Trophoblast cell (in vitro differentiated cells and primary cell): ENCODE data around the gene WWP2.
"Not testable (repeated sequence)": the region's sequence is repeated elsewhere in the genome, so short reads cannot be mapped to it uniquely, and the experiment has no call there.

Experiments used
- DNase-seq, 2 donors: peaks; one replicate each; pipeline ENCODE4 v3.0.0-alpha.2; 2016
- H2AFZ ChIP-seq: 2 replicates; pipeline ENCODE4 v1.6.1; 2013; ENCODE audit warnings: low read length, moderate library complexity, mild to moderate bottlenecking; ENCODE audit not compliant: insufficient read depth, poor library complexity
- H2AK5ac ChIP-seq: 2 replicates; pipeline ENCODE4 v1.6.1; 2013; ENCODE audit warnings: mild to moderate bottlenecking, low read length
- H2BK120ac ChIP-seq: 2 replicates; pipeline ENCODE4 v1.6.1; 2013; ENCODE audit warnings: low read length, mild to moderate bottlenecking, moderate library complexity; ENCODE audit not compliant: insufficient read depth, poor library complexity
- H2BK12ac ChIP-seq: 2 replicates; pipeline ENCODE4 v1.6.1; 2013; ENCODE audit warnings: mild to moderate bottlenecking, low read length, moderate library complexity
- H2BK5ac ChIP-seq: 2 replicates; pipeline ENCODE4 v1.6.1; 2013; ENCODE audit warnings: low read length, low read depth, moderate library complexity, mild to moderate bottlenecking; ENCODE audit not compliant: poor library complexity
- H3K14ac ChIP-seq: 2 replicates; pipeline ENCODE4 v1.6.1; 2013; ENCODE audit warnings: mild to moderate bottlenecking, low read length
- H3K18ac ChIP-seq: 2 replicates; pipeline ENCODE4 v1.6.1; 2013; ENCODE audit warnings: mild to moderate bottlenecking, low read length
- H3K23ac ChIP-seq: 2 replicates; pipeline ENCODE4 v1.6.1; 2013; ENCODE audit warnings: low read length
- H3K27ac ChIP-seq: 2 replicates; pipeline ENCODE4 v1.5.1; 2013; ENCODE audit warnings: low read depth, mild to moderate bottlenecking, inconsistent platforms, low read length, moderate library complexity
- H3K27me3 ChIP-seq: 2 replicates; pipeline ENCODE4 v1.6.1; 2013; ENCODE audit warnings: inconsistent platforms, mild to moderate bottlenecking, low read length, moderate library complexity; ENCODE audit not compliant: insufficient read depth
- H3K36me3 ChIP-seq, 2 experiments: 1 replicate in 1 of 2; 2 replicates in 1 of 2; pipeline ENCODE4 v1.6.1; 2013; ENCODE audit warnings: low read length in 2 of 2, mild to moderate bottlenecking in 2 of 2, moderate library complexity in 1 of 2; ENCODE audit not compliant: insufficient read depth in 2 of 2, control insufficient read depth in 1 of 2
- H3K4ac ChIP-seq: 2 replicates; pipeline ENCODE4 v1.6.1; 2013; ENCODE audit warnings: low read depth, mild to moderate bottlenecking, low read length, moderate library complexity
- H3K4me1 ChIP-seq, 2 experiments: 1 replicate in 1 of 2; 2 replicates in 1 of 2; pipeline ENCODE4 v1.6.1; 2013; ENCODE audit warnings: low read length in 2 of 2, mild to moderate bottlenecking in 2 of 2, moderate library complexity in 1 of 2; ENCODE audit not compliant: insufficient read depth in 2 of 2, control insufficient read depth in 1 of 2
- H3K4me2 ChIP-seq: 2 replicates; pipeline ENCODE4 v1.6.1; 2013; ENCODE audit warnings: inconsistent platforms, mild to moderate bottlenecking, low read length, moderate library complexity
- H3K4me3 ChIP-seq: 2 replicates; pipeline ENCODE4 v1.5.1; 2013; ENCODE audit warnings: mild to moderate bottlenecking, low read depth, low read length, inconsistent platforms
- H3K79me1 ChIP-seq: one replicate; pipeline ENCODE4 v1.6.1; 2013; ENCODE audit warnings: low read length
- H3K79me2 ChIP-seq: 2 replicates; pipeline ENCODE4 v1.6.1; 2013; ENCODE audit warnings: low read length, mild to moderate bottlenecking; ENCODE audit not compliant: control insufficient read depth, insufficient read depth, poor library complexity
- H3K9ac ChIP-seq: 2 replicates; pipeline ENCODE4 v1.6.1; 2013; ENCODE audit warnings: mild to moderate bottlenecking, low read length
- H3K9me3 ChIP-seq: 2 replicates; pipeline ENCODE4 v1.6.1; 2013; ENCODE audit warnings: low read depth, mild to moderate bottlenecking, control low read depth, inconsistent platforms, low read length; ENCODE audit not compliant: insufficient read depth
- H4K12ac ChIP-seq: 2 replicates; pipeline ENCODE4 v1.6.1; 2013; ENCODE audit warnings: low read depth, mild to moderate bottlenecking, low read length, moderate library complexity
- H4K8ac ChIP-seq: 2 replicates; pipeline ENCODE4 v1.6.1; 2013; ENCODE audit warnings: low read depth, mild to moderate bottlenecking, low read length, moderate library complexity
- H4K91ac ChIP-seq: one replicate; pipeline ENCODE4 v1.6.1; 2013; ENCODE audit warnings: low read depth, mild to moderate bottlenecking, low read length, moderate library complexity
- WGBS: extraction: QIAGEN DNeasy Blood & Tissue Kit; methylation state at CpG from one replicate; pipeline ENCODE4 v1.1.7; 2013; ENCODE audit warnings: missing lambda C conversion rate; ENCODE audit not compliant: insufficient read length, insufficient coverage; ENCODE audit errors: extremely low coverage; 5-methylcytosine and 5-hydroxymethylcytosine counted together

The WWP2 gene

GRCh38 chr16:69941251-69942098 lies 179.3 kb downstream of the WWP2 start:
- H3K4ac ChIP-seq: no peak overlapping the region
- H4K12ac ChIP-seq: no peak overlapping the region
- H3K4me2 ChIP-seq: no peak overlapping the region
- H4K91ac ChIP-seq: peak overlapping the region; percentile 39
- DNase-seq: no peak
- no peak overlapping the region for H3K9ac ChIP-seq
- no peak overlapping the region for H2BK120ac ChIP-seq
- H4K8ac ChIP-seq: no peak overlapping the region
- H3K14ac ChIP-seq: no peak overlapping the region
- no peaks in the 10 kb centered on the region for H3K79me1 ChIP-seq
- H3K79me2 ChIP-seq: no peaks in the 10 kb centered on the region
- H3K18ac ChIP-seq: no peak overlapping the region
- no peak overlapping the region for H3K23ac ChIP-seq
- H2AFZ ChIP-seq: no peak overlapping the region
- H3K27me3 ChIP-seq: no peaks in the 10 kb centered on the region
- no peak overlapping the region for H3K4me3 ChIP-seq
- H3K4me1 ChIP-seq: peaks cover 0 to 9% of the 10 kb centered on the region in 2 experiments
- WGBS: no CpG with 5 or more reads among the region's 28 CpGs
- H3K36me3 ChIP-seq: peaks cover 31 to 32% of the 10 kb centered on the region in 2 experiments
- no peak overlapping the region for H3K27ac ChIP-seq
- H3K9me3 ChIP-seq: no peaks in the 10 kb centered on the region
- no peak overlapping the region for H2AK5ac ChIP-seq
- H2BK5ac ChIP-seq: no peak overlapping the region
- no peak overlapping the region for H2BK12ac ChIP-seq

- Histone ChIP-seq H4K12ac (no peak overlapping the region), H3K4ac (no peak overlapping the region), H3K79me1 (no peaks in the 10 kb centered on the region), H4K91ac (no peak overlapping the region), H3K27me3 (no peaks in the 10 kb centered on the region), H3K79me2 (no peaks in the 10 kb centered on the region), H2AK5ac (no peak overlapping the region), H3K27ac (no peak overlapping the region), H2AFZ (no peak overlapping the region), H2BK120ac (no peak overlapping the region), H3K4me3 (no peak overlapping the region), H3K18ac (no peak overlapping the region), H2BK5ac (no peak overlapping the region), H3K9ac (no peak overlapping the region), H3K36me3 (peaks cover 26% of the 10 kb centered on the region in 2 experiments), H3K14ac (no peak overlapping the region), H3K9me3 (no peaks in the 10 kb centered on the region), H3K4me1 (peaks cover 0 to 9% of the 10 kb centered on the region in 2 experiments), H2BK12ac (no peak overlapping the region), H3K4me2 (no peak overlapping the region), H3K23ac (no peak overlapping the region), H4K8ac (no peak overlapping the region)
- WGBS: no CpG with 5 or more reads among the region's 11 CpGs
- no peak for DNase-seq
Observed at GRCh38 chr16:69942099-69942491, 180.0 kb downstream of the WWP2 start.

GRCh38 chr16:69942627-69943170 lies 180.6 kb downstream of the WWP2 start:
- H2AK5ac ChIP-seq: no peak overlapping the region
- H3K79me1 ChIP-seq: no peaks in the 10 kb centered on the region
- no peak overlapping the region for H2BK120ac ChIP-seq
- no peak overlapping the region for H2BK5ac ChIP-seq
- H2AFZ ChIP-seq: no peak overlapping the region
- no CpG with 5 or more reads among the region's 8 CpGs for WGBS
- no peaks in the 10 kb centered on the region for H3K9me3 ChIP-seq
- no peak overlapping the region for H3K4me2 ChIP-seq
- H3K4me3 ChIP-seq: no peak overlapping the region
- H3K14ac ChIP-seq: no peak overlapping the region
- no peak overlapping the region for H3K27ac ChIP-seq
- no peak overlapping the region for H3K18ac ChIP-seq
- peaks cover 0 to 9% of the 10 kb centered on the region in 2 experiments for H3K4me1 ChIP-seq
- no peak overlapping the region for H3K23ac ChIP-seq
- no peak overlapping the region for H4K12ac ChIP-seq
- no peak overlapping the region for H2BK12ac ChIP-seq
- no peak overlapping the region for H3K9ac ChIP-seq
- no peaks in the 10 kb centered on the region for H3K27me3 ChIP-seq
- H4K91ac ChIP-seq: no peak overlapping the region
- no peaks in the 10 kb centered on the region for H3K79me2 ChIP-seq
- DNase-seq: no peak
- no peak overlapping the region for H3K4ac ChIP-seq
- H3K36me3 ChIP-seq: peaks cover 20 to 21% of the 10 kb centered on the region in 2 experiments
- no peak overlapping the region for H4K8ac ChIP-seq

GRCh38 chr16:69943241-69944036 lies 181.3 kb downstream of the WWP2 start:
- not testable (repeated sequence) for H2BK5ac ChIP-seq, H2AFZ ChIP-seq, H3K79me2 ChIP-seq, H3K9ac ChIP-seq, H3K4ac ChIP-seq, H2BK12ac ChIP-seq, H3K4me3 ChIP-seq, H2BK120ac ChIP-seq, H4K91ac ChIP-seq, H3K9me3 ChIP-seq, H3K27me3 ChIP-seq, DNase-seq, H3K18ac ChIP-seq, H3K23ac ChIP-seq, H3K4me2 ChIP-seq, H4K12ac ChIP-seq, H3K27ac ChIP-seq, H3K14ac ChIP-seq, H4K8ac ChIP-seq, H3K4me1 ChIP-seq, H3K79me1 ChIP-seq, H2AK5ac ChIP-seq
- peaks cover 19 to 20% of the 10 kb centered on the region in 2 experiments for H3K36me3 ChIP-seq
- WGBS: no CpG with 5 or more reads among the region's 21 CpGs
